ENCODE measurements around the gene UNC13C. TPM values are rescaled to one million over a fixed set of nuclear protein-coding genes. Genes with fewer than 3 reads are reported as not detected.

UNC13C gene
- total and polyA plus RNA-seq, 2 of the 13 experiments (the other 11 are each of a cell fraction or from before 2014, with no cell fraction given), result 0.04 TPM; not detected in 1

GRCh38 chr15:54083991-54084390 is 105.8 kb downstream of the UNC13C start:
- BruUV-seq (replicated peaks), result no TSS peak
- in situ Hi-C loops (cut with HindIII; ENCODE audit: extremely low pct_ligation_motif_present, low pct_unique_long_range_greater_than_20kb), result loop anchor here (25.0 kb wide), 1 partner anchor 1078 kb away; no protein-coding TSS in a partner anchor
- intact Hi-C loops (cut with micrococcal nuclease; ENCODE audit: unreplicated experiment), result loop anchor here (10.0 kb wide), 2 partner anchors 551 to 1021 kb away; no protein-coding TSS in a partner anchor
- no peaks in the 10 kb centered on the region for H3K79me2 ChIP-seq (ENCODE audit: insufficient read depth, low read length)
- no peak overlapping the region for H3K4me2 ChIP-seq (ENCODE audit: low read depth, low read length)
- no peak for FAIRE-seq
- ATAC-seq, result no peak
- peaks cover 5% of the 10 kb centered on the region; the same call in 1 of the 2 replicates for H3K4me1 ChIP-seq (ENCODE audit: insufficient read depth, low read length)
- H3K27me3 ChIP-seq (ENCODE audit: control insufficient read depth in 1 of 2, insufficient read depth in 2 of 2, low read length in 2 of 2), result 0 out of 5 replicates have a peak, but pooled peaks cover 0 to 2% of the 10 kb centered on the region in 2 experiments
- WGBS (ENCODE audit: low lambda C conversion rate), result under 1% methylated on average over 7 of the region's 7 CpGs
- H4K20me1 ChIP-seq (ENCODE audit: insufficient read depth, low read length), result no peaks in the 10 kb centered on the region
- H3K9ac ChIP-seq (ENCODE audit: insufficient read depth, low read depth, low read length), result no peak overlapping the region
- H3K27ac ChIP-seq (ENCODE audit: extremely low read length, insufficient read depth, low read length), result no peak overlapping the region
- no peaks in the 10 kb centered on the region for H3K36me3 ChIP-seq (replicated peaks in 1 of 2; ENCODE audit: control insufficient read depth in 1 of 2, insufficient read depth in 2 of 2, low read length in 2 of 2)
- H2AFZ ChIP-seq (ENCODE audit: low read length), result no peak overlapping the region
- DNase-seq (ENCODE audit: low spot score), result no peak
- H3K4me3 ChIP-seq (replicated peaks in 1 of 3; ENCODE audit: insufficient read depth in 1 of 3, low read depth in 2 of 3, low read length in 3 of 3), result no peak overlapping the region
- no peaks in the 10 kb centered on the region for H3K9me3 ChIP-seq (ENCODE audit: low read length)
- POLR2A ChIA-PET, result no interaction called here
- CTCF ChIA-PET (ENCODE audit: low intra/inter-chr PET ratio, low total read pairs), result interaction anchor here (1.1 kb wide), 1 partner anchor 1025 kb away, joined by 3 read pairs; no protein-coding TSS in a partner anchor
- no peak for TF ChIP-seq NFAT5 (CRISPR knock-in tag; IDR thresholded peaks at IDR 0.05)
- TF ChIP-seq ZNF597 (CRISPR knock-in tag; IDR thresholded peaks at IDR 0.05), result no peak
- no peak for TF ChIP-seq RFXAP (CRISPR knock-in tag; IDR thresholded peaks at IDR 0.05; ENCODE audit: borderline replicate concordance)
- TF ChIP-seq ZNF280D (CRISPR knock-in tag; IDR thresholded peaks at IDR 0.05), result no peak
- TF ChIP-seq ZNF704 (CRISPR knock-in tag; IDR thresholded peaks at IDR 0.05; ENCODE audit: borderline replicate concordance), result no peak
- no peak for TF ChIP-seq SRSF4 (IDR thresholded peaks at IDR 0.05; ENCODE audit: low read depth, low read length, poor library complexity, severe bottlenecking)
- no peak for TF ChIP-seq PLSCR1 (CRISPR knock-in tag; IDR thresholded peaks at IDR 0.05; ENCODE audit: borderline replicate concordance)
- no peak for TF ChIP-seq REXO4 (CRISPR knock-in tag; IDR thresholded peaks at IDR 0.05; ENCODE audit: borderline replicate concordance)
- no peak for TF ChIP-seq ZNF580 (CRISPR knock-in tag; IDR thresholded peaks at IDR 0.05; ENCODE audit: borderline replicate concordance, low read depth)
- TF ChIP-seq RBFOX2 (IDR thresholded peaks at IDR 0.05; ENCODE audit: low read depth, low read length), result no peak
- TF ChIP-seq SMAD1 (CRISPR knock-in tag; IDR thresholded peaks at IDR 0.05; ENCODE audit: borderline replicate concordance, low read depth), result no peak
